H9 (cell line): ENCODE data around the gene ARMC9. TPM values are rescaled to one million over a fixed set of nuclear protein-coding genes. Genes with fewer than 3 reads are reported as not detected.
"Not testable (repeated sequence)": the region's sequence is repeated elsewhere in the genome, so short reads cannot be mapped to it uniquely, and the experiment has no call there.

Source experiments
- DNase-seq: peaks from one replicate; pipeline ENCODE4 v3.0.0-alpha.2; 2017
- H2AFZ ChIP-seq: one replicate; pipeline ENCODE4 v1.6.1; 2013; ENCODE audit warnings: mild to moderate bottlenecking, low read length, control low read depth, moderate library complexity
- H2AK5ac ChIP-seq: 2 replicates; pipeline ENCODE4 v1.6.1; 2013; ENCODE audit warnings: low read length, control low read depth, mixed read lengths; ENCODE audit not compliant: insufficient read length
- H2BK120ac ChIP-seq: one replicate; pipeline ENCODE4 v1.6.1; 2013; ENCODE audit warnings: low read depth, mild to moderate bottlenecking, low read length, control low read depth, inconsistent platforms; ENCODE audit not compliant: poor library complexity, severe bottlenecking
- H2BK12ac ChIP-seq: 2 replicates; pipeline ENCODE4 v1.6.1; 2013; ENCODE audit warnings: low read length, control low read depth, mixed read lengths, low read depth; ENCODE audit not compliant: insufficient read length
- H2BK15ac ChIP-seq: 2 replicates; pipeline ENCODE4 v1.6.1; 2013; ENCODE audit warnings: low read depth, low read length, control low read depth
- H2BK20ac ChIP-seq: one replicate; pipeline ENCODE4 v1.6.1; 2013; ENCODE audit warnings: low read depth, mild to moderate bottlenecking, low read length, control low read depth, inconsistent platforms; ENCODE audit not compliant: poor library complexity, severe bottlenecking
- H2BK5ac ChIP-seq: 2 replicates; pipeline ENCODE4 v1.6.1; 2013; ENCODE audit warnings: low read length, control low read depth, mixed read lengths; ENCODE audit not compliant: insufficient read length
- H3K14ac ChIP-seq: 2 replicates; pipeline ENCODE4 v1.6.1; 2013; ENCODE audit warnings: low read length, control low read depth; ENCODE audit not compliant: insufficient read depth
- H3K18ac ChIP-seq: 2 replicates; pipeline ENCODE4 v1.6.1; 2013; ENCODE audit warnings: low read depth, mild to moderate bottlenecking, mixed read lengths, low read length, control low read depth; ENCODE audit not compliant: insufficient read length
- H3K23ac ChIP-seq: 2 replicates; pipeline ENCODE4 v1.6.1; 2013; ENCODE audit warnings: low read length, control low read depth, mixed read lengths, low read depth; ENCODE audit not compliant: insufficient read length
- H3K23me2 ChIP-seq: 2 replicates; pipeline ENCODE4 v1.6.1; 2013; ENCODE audit warnings: low read depth, mild to moderate bottlenecking, mixed read lengths, low read length, control low read depth; ENCODE audit not compliant: insufficient read length, poor library complexity, severe bottlenecking
- H3K27ac ChIP-seq: 2 replicates; pipeline ENCODE4 v1.5.1; 2013; ENCODE audit warnings: low read length, control low read depth, mixed read lengths, low read depth; ENCODE audit not compliant: insufficient read length
- H3K27me3 ChIP-seq: 2 replicates; pipeline ENCODE4 v1.6.1; 2013; ENCODE audit warnings: low read length, control low read depth, inconsistent platforms; ENCODE audit not compliant: insufficient read depth
- H3K4ac ChIP-seq: 2 replicates; pipeline ENCODE4 v1.6.1; 2013; ENCODE audit warnings: low read depth, mild to moderate bottlenecking, control low read depth, inconsistent platforms, low read length, moderate library complexity
- H3K4me1 ChIP-seq: 2 replicates; pipeline ENCODE4 v1.6.1; 2013; ENCODE audit warnings: low read length, control low read depth, inconsistent platforms; ENCODE audit not compliant: insufficient read depth
- H3K4me2 ChIP-seq: 2 replicates; pipeline ENCODE4 v1.6.1; 2013; ENCODE audit warnings: low read length, control low read depth, mixed read lengths; ENCODE audit not compliant: insufficient read length, insufficient read depth
- H3K56ac ChIP-seq: 2 replicates; pipeline ENCODE4 v1.6.1; 2013; ENCODE audit warnings: low read depth, mild to moderate bottlenecking, mixed read lengths, low read length, control low read depth; ENCODE audit not compliant: insufficient read length
- H3K79me1 ChIP-seq: 2 replicates; pipeline ENCODE4 v1.6.1; 2013; ENCODE audit warnings: low read depth, mild to moderate bottlenecking, moderate library complexity, low read length, control low read depth, inconsistent platforms; ENCODE audit not compliant: insufficient read depth, poor library complexity, severe bottlenecking
- H3K79me2 ChIP-seq: 2 replicates; pipeline ENCODE4 v1.6.1; 2013; ENCODE audit warnings: low read length, control low read depth, inconsistent platforms; ENCODE audit not compliant: insufficient read depth
- H3K9ac ChIP-seq: 2 replicates; pipeline ENCODE4 v1.6.1; 2013; ENCODE audit warnings: low read length, control low read depth, mixed read lengths; ENCODE audit not compliant: insufficient read length; ENCODE audit errors: extremely low read depth
- H3K9me3 ChIP-seq: one replicate; pipeline ENCODE4 v1.6.1; 2013; ENCODE audit warnings: low read depth, low read length, inconsistent platforms; ENCODE audit not compliant: control insufficient read depth
- H3T11ph ChIP-seq: one replicate; pipeline ENCODE4 v1.6.1; 2013; ENCODE audit warnings: mild to moderate bottlenecking, low read length, control low read depth, inconsistent platforms
- H4K20me1 ChIP-seq: one replicate; pipeline ENCODE4 v1.6.1; 2013; ENCODE audit not compliant: control insufficient read depth, insufficient read length, insufficient read depth
- H4K5ac ChIP-seq: 2 replicates; pipeline ENCODE4 v1.6.1; 2013; ENCODE audit warnings: low read depth, mild to moderate bottlenecking, mixed read lengths, low read length, control low read depth; ENCODE audit not compliant: insufficient read length
- H4K8ac ChIP-seq: replicated peaks from 2 replicates; pipeline ENCODE4 v1.6.1; 2013; ENCODE audit warnings: low read length, control low read depth, mixed read lengths, low read depth; ENCODE audit not compliant: insufficient read length
- H4K91ac ChIP-seq: 2 replicates; pipeline ENCODE4 v1.6.1; 2013; ENCODE audit warnings: low read depth, mild to moderate bottlenecking, moderate library complexity, mixed read lengths, low read length, control low read depth; ENCODE audit not compliant: insufficient read length
- H3K27ac Mint-ChIP-seq, 3 experiments: 2 replicates in 2 of 3; 3 replicates in 1 of 3; pipeline ENCODE4 v1.8.0; 2020 to 2021; ENCODE audit warnings: mixed read lengths in 3 of 3, mild to moderate bottlenecking in 1 of 3, moderate library complexity in 1 of 3
- H3K27me3 Mint-ChIP-seq: 2 replicates; pipeline ENCODE4 v1.8.0; 2021; ENCODE audit warnings: low read depth, mild to moderate bottlenecking, moderate library complexity, mixed read lengths
- H3K36me3 Mint-ChIP-seq, 3 experiments: 2 replicates in 2 of 3; 3 replicates in 1 of 3; pipeline ENCODE4 v1.8.0; 2020 to 2021; ENCODE audit warnings: low read depth in 3 of 3, mixed read lengths in 3 of 3; ENCODE audit not compliant: insufficient read depth in 1 of 3
- H3K4me1 Mint-ChIP-seq, 2 experiments: 2 replicates each; pipeline ENCODE4 v1.8.0; 2020; ENCODE audit warnings: mixed read lengths in 2 of 2
- H3K4me3 Mint-ChIP-seq, 2 experiments: 2 replicates in 1 of 2; 3 replicates in 1 of 2; pipeline ENCODE4 v1.8.0; 2020 to 2021; ENCODE audit warnings: mild to moderate bottlenecking in 2 of 2, mixed read lengths in 2 of 2, moderate library complexity in 1 of 2
- H3K9me3 Mint-ChIP-seq, 2 experiments: 2 replicates in 1 of 2; 3 replicates in 1 of 2; pipeline ENCODE4 v1.8.0; 2020; ENCODE audit warnings: mild to moderate bottlenecking in 2 of 2, mixed read lengths in 2 of 2, moderate library complexity in 1 of 2
- WGBS: extraction: QIAGEN DNeasy Blood & Tissue Kit; methylation state at CpG from one replicate; pipeline ENCODE4 v1.1.7; 2013; ENCODE audit warnings: missing lambda C conversion rate, low lambda C conversion rate, mixed read lengths; ENCODE audit not compliant: insufficient read length; ENCODE audit errors: extremely low coverage; 5-methylcytosine and 5-hydroxymethylcytosine counted together
- total RNA-seq: library from RNA; stranded (reverse); gene quantifications from 2 replicates; pipeline ENCODE4 v1.2.1, GENCODE V29; 2021
- TF ChIP-seq, protein P1 (sequence below): fragments of 200-600 bp; sonication (generic); conservative IDR thresholded peaks from 3 replicates; pipeline ENCODE4 v1.8.0; 2021; ENCODE audit warnings: antibody characterized with exemption, mild to moderate bottlenecking

The ARMC9 gene
- total RNA-seq, 1 experiment from 2014 or later: 37.6 TPM

DNA sequence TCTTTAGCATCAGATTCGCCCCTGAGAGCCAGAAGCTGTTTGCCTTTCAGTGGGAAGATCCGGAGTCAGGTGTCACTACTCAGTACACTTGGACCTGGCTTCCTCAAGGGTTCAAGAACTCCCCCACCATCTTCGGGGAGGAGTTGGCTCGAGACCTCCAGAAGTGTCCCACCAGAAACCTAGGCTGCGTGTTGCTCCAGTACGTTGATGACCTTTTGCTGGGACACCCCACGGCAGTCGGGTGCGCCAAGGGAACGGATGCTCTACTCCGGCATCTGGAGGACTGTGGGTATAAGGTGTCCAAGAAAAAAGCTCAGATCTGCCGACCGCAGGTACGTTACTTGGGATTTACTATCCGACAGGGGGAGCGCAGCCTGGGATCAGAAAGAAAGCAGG is 205.8 kb downstream of the ARMC9 start:
- H3K14ac ChIP-seq, H3K79me1 ChIP-seq: not testable (repeated sequence)

More for the DNA sequence above, 205.8 kb downstream of the ARMC9 start:
- not testable (repeated sequence) for H3K23me2 ChIP-seq, H3T11ph ChIP-seq, H3K23ac ChIP-seq, H2BK20ac ChIP-seq, H3K36me3 Mint-ChIP-seq, H2BK15ac ChIP-seq, H4K8ac ChIP-seq, H3K9ac ChIP-seq, H2AK5ac ChIP-seq, H3K4me2 ChIP-seq, H3K9me3 Mint-ChIP-seq, H4K20me1 ChIP-seq, H3K9me3 ChIP-seq, DNase-seq, H3K79me2 ChIP-seq, H4K91ac ChIP-seq, H3K4me3 Mint-ChIP-seq, H2BK5ac ChIP-seq, H3K27ac ChIP-seq, H3K56ac ChIP-seq, H2BK120ac ChIP-seq, H2AFZ ChIP-seq, H3K4me1 ChIP-seq, H3K27me3 ChIP-seq, H3K27me3 Mint-ChIP-seq, H2BK12ac ChIP-seq, H3K4ac ChIP-seq, H3K18ac ChIP-seq, H4K5ac ChIP-seq
- no CpG with 5 or more reads among the region's 16 CpGs for WGBS
- Mint-ChIP-seq H3K4me1 (peaks cover 54 to 60% of the 10 kb centered on the region in 2 experiments), H3K27ac (0 out of 7 replicates have a peak overlapping the region, but pooled peaks of 2 of the 3 experiments have one; percentile 22 to 55)
- TF ChIP-seq, protein P1, sequence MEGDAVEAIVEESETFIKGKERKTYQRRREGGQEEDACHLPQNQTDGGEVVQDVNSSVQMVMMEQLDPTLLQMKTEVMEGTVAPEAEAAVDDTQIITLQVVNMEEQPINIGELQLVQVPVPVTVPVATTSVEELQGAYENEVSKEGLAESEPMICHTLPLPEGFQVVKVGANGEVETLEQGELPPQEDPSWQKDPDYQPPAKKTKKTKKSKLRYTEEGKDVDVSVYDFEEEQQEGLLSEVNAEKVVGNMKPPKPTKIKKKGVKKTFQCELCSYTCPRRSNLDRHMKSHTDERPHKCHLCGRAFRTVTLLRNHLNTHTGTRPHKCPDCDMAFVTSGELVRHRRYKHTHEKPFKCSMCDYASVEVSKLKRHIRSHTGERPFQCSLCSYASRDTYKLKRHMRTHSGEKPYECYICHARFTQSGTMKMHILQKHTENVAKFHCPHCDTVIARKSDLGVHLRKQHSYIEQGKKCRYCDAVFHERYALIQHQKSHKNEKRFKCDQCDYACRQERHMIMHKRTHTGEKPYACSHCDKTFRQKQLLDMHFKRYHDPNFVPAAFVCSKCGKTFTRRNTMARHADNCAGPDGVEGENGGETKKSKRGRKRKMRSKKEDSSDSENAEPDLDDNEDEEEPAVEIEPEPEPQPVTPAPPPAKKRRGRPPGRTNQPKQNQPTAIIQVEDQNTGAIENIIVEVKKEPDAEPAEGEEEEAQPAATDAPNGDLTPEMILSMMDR: 0 out of 3 replicates have a peak, but pooled peaks have one; percentile 19
